IPS-18a (cell line): ENCODE data around the gene HOXB5.

ENCODE experiments used
- H3K27ac ChIP-seq: one replicate; pipeline ENCODE4 v1.5.1; 2013; ENCODE audit warnings: low read length
- H3K27me3 ChIP-seq: one replicate; pipeline ENCODE4 v1.6.1; 2013; ENCODE audit warnings: mild to moderate bottlenecking, low read length; ENCODE audit not compliant: control insufficient read depth, insufficient read depth
- H3K36me3 ChIP-seq: one replicate; pipeline ENCODE4 v1.6.1; 2013; ENCODE audit warnings: low read depth, low read length; ENCODE audit not compliant: control insufficient read depth
- H3K4me1 ChIP-seq: one replicate; pipeline ENCODE4 v1.6.1; 2013; ENCODE audit warnings: low read depth, low read length; ENCODE audit not compliant: control insufficient read depth
- H3K4me3 ChIP-seq: one replicate; pipeline ENCODE4 v1.5.1; 2013; ENCODE audit warnings: low read length
- H3K9ac ChIP-seq: one replicate; pipeline ENCODE4 v1.6.1; 2013; ENCODE audit warnings: mild to moderate bottlenecking, low read length, moderate library complexity
- H3K9me3 ChIP-seq: one replicate; pipeline ENCODE4 v1.6.1; 2013; ENCODE audit warnings: low read depth, low read length; ENCODE audit not compliant: control insufficient read depth

HOXB5 gene

DNA sequence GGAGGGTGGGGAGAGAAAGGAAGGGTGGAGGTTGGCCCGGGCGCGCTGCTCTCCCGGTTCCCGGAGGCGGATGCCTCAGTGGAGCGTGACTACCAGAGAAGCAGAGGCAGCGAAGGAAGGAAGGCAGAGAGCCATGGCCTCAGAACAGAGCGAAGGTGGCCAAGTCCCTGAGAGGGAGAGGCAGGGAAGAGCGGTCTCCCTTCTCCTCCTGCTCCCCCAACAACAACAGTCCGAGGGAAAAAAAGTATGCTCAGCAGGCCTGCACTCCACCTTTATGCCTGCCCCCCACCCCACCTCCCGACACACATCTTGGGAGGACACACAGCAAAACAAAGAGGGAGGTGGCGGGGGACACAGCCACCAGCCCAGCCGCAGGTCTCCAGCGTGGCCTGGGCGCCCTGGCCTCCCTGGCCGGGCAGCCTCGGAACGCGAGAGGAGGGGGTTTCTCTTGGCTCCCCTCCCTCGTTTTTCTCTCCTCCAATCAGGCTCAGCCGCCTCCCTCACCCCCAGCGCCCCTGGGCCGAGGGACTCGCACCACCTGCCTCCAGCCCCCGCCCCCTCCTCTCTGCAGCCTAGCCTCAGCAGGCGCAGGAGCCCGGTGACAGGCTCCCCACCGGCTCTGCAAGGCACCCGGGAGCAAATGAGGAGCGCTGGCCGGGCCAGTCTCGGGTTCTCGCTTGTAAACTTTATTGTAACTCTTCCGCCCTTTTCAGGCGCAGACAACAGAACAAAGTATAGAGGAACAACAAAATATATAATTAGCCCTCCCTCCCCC lies 18.3 kb upstream of the HOXB5 start:
- Histone ChIP-seq H3K9me3 (no peaks in the 10 kb centered on the region), H3K4me1 (peaks cover 3% of the 10 kb centered on the region), H3K27ac (no peak overlapping the region), H3K27me3 (peaks cover 100% of the 10 kb centered on the region), H3K4me3 (no peak overlapping the region), H3K9ac (no peak overlapping the region), H3K36me3 (no peaks in the 10 kb centered on the region)

DNA sequence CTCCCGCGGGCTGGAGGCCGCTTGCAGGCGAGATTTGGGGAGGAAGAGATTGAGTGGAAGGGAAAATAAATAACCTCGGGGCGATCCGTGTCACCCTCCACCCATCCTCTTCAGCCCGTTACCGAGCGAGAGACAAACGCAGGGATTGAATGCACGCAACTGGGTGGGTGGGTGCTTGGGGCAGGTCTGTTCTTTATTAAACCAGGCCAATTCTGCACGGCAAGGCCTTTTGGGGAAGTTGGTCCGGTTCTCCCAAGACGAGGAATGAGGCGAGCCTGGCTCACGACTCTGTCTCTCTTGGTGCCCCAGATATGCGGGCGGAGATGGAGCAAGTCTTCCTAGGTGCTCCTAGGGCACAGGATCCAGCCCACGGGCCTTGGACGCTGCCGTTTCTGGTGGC lies 17.6 kb upstream of the HOXB5 start:
- H3K4me3 ChIP-seq, result no peak overlapping the region
- H3K27me3 ChIP-seq, result peaks cover 100% of the 10 kb centered on the region
- H3K27ac ChIP-seq, result no peak overlapping the region
- H3K36me3 ChIP-seq, result no peaks in the 10 kb centered on the region
- H3K9ac ChIP-seq, result no peak overlapping the region
- H3K4me1 ChIP-seq, result peaks cover 3% of the 10 kb centered on the region
- no peaks in the 10 kb centered on the region for H3K9me3 ChIP-seq

- Histone ChIP-seq H3K4me3 (peak within 1 kb of the TSS; percentile 30), H3K9me3 (no peaks in the 10 kb centered on the region), H3K9ac (no peak within 1 kb of the TSS), H3K27me3 (peaks cover 100% of the 10 kb centered on the region), H3K36me3 (no peaks in the 10 kb centered on the region), H3K27ac (no peak within 1 kb of the TSS), H3K4me1 (peaks cover 3% of the 10 kb centered on the region)
Measured at GRCh38 chr17:48610282-48611211, 17.0 kb upstream of the HOXB5 start, which contains the start of gene HOXB7. Gene HOXB7 (minus strand): TSS chr17:48611017. CDS start chr17:48610918, 99 bp downstream.

- Histone ChIP-seq H3K27ac (no peak overlapping the region), H3K4me3 (no peak overlapping the region), H3K9ac (no peak overlapping the region), H3K27me3 (peaks cover 100% of the 10 kb centered on the region), H3K9me3 (no peaks in the 10 kb centered on the region), H3K36me3 (no peaks in the 10 kb centered on the region), H3K4me1 (peaks cover 3% of the 10 kb centered on the region)
Measured at GRCh38 chr17:48609759-48610281, 16.2 kb upstream of the HOXB5 start.

DNA sequence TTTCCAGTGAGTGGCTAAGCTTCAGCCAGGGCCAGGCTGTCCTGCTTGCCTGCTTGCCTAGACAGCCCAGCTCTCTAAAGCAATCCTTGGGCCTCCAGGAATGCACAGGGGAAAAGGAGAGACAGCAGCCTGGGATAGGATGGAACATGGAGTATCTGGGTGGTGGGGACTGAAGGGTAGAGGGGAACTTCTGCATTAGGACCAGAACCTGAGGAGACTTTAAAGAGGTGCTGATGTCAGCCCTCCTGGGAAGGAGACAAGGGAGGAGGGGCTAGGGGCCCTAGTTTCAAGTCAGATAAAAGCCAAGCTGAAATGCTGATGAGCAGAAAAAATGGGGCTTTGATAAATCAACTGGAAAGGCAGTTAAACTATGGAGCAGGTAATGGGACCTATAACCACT lies 15.5 kb upstream of the HOXB5 start:
- Histone ChIP-seq H3K9ac (no peak overlapping the region), H3K9me3 (no peaks in the 10 kb centered on the region), H3K27ac (no peak overlapping the region), H3K36me3 (no peaks in the 10 kb centered on the region), H3K4me3 (no peak overlapping the region), H3K4me1 (peaks cover 3% of the 10 kb centered on the region), H3K27me3 (peaks cover 100% of the 10 kb centered on the region)

GRCh38 chr17:48608494-48608834 lies 14.9 kb upstream of the HOXB5 start:
- peaks cover 3% of the 10 kb centered on the region for H3K4me1 ChIP-seq
- peaks cover 100% of the 10 kb centered on the region for H3K27me3 ChIP-seq
- H3K9ac ChIP-seq, result no peak overlapping the region
- no peak overlapping the region for H3K27ac ChIP-seq
- H3K9me3 ChIP-seq, result no peaks in the 10 kb centered on the region
- no peak overlapping the region for H3K4me3 ChIP-seq
- no peaks in the 10 kb centered on the region for H3K36me3 ChIP-seq

DNA sequence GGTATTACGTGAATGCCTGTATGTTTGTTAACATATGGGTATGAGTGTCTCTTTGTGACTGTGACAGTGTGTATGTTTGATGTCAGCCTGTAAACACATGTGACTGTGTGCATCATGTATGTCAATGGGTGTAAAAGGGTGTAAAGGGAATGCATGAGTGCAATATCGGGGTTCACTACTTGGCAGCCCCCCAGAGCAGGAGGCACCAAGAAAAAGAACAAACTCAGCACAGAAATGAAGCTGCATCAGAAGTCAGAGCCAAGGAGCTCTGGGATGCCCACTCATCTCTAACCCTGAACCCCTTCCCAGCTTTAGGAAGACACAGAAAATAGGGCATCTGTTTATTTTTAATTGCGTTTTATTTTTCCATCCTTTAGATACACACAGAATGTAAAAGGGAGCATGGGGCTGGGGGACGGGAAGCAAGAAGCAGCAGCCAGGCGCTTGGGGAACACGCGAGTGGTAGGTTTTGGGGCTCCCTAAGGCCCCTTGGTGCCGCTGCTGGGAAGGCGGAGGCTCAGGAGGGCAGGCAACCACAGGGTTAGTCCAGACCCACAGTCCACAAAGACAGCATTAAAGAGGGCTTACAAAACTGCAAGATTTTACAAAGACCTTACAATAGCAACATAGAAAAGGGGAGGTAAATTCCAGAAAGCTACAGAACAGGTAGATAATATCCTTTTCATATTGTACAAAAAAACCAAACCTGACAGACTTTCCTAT lies 13.5 kb upstream of the HOXB5 start:
- H3K9me3 ChIP-seq, result no peaks in the 10 kb centered on the region
- no peak overlapping the region for H3K27ac ChIP-seq
- H3K36me3 ChIP-seq, result no peaks in the 10 kb centered on the region
- H3K27me3 ChIP-seq, result peaks cover 100% of the 10 kb centered on the region
- peaks cover 3% of the 10 kb centered on the region for H3K4me1 ChIP-seq
- no peak overlapping the region for H3K9ac ChIP-seq
- no peak overlapping the region for H3K4me3 ChIP-seq

DNA sequence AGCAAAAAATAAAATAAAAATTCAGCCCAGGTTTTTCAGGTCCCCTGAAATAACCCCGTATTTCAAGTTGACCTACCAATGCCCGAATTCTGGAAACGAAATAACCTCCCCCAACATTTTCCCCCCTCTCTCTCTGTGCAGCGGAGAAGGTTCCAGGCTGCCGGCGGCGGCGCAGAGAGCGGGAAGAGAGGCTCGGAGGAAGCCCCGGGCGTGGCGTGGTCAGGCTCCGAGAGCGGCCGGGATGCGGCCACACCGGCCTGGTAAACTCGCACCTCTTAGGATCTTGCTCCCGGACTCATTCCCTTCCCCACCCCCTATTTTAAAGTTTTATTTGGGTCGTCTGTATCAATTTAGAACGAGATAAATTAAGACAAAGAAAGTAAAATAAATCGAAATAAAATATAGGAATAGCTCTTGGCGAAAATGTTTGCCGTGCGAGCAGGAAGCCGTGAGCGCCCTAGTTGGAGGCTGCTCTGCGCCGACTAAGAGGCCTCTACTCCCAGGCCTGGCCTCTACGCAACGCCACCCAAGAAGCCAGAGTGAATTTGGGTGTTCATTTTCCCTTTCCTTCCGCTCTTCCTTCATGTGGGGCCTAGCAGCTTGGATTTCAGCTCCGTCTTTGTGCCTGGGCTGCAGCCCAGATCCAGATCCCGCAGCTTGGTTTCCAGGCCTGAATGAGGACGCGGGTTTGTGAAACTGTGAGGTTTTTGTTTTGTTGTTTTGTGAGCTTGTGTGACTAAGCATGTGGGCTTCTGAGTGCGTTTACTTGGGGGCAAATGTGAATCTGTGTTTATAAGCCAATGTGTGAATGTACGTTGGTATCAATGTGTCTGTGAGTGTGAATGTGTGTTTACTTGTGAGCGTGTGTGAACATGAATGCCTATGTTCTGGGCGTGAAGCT lies 12.7 kb upstream of the HOXB5 start:
- no peak overlapping the region for H3K27ac ChIP-seq
- no peak overlapping the region for H3K9ac ChIP-seq
- H3K9me3 ChIP-seq, result no peaks in the 10 kb centered on the region
- no peak overlapping the region for H3K4me3 ChIP-seq
- peaks cover 3% of the 10 kb centered on the region for H3K4me1 ChIP-seq
- no peaks in the 10 kb centered on the region for H3K36me3 ChIP-seq
- H3K27me3 ChIP-seq, result peaks cover 100% of the 10 kb centered on the region

GRCh38 chr17:48605409-48605919 lies 11.9 kb upstream of the HOXB5 start:
- H3K4me3 ChIP-seq, result no peak overlapping the region
- H3K9me3 ChIP-seq, result peaks cover 2% of the 10 kb centered on the region
- no peak overlapping the region for H3K27ac ChIP-seq
- H3K9ac ChIP-seq, result no peak overlapping the region
- no peaks in the 10 kb centered on the region for H3K36me3 ChIP-seq
- peaks cover 100% of the 10 kb centered on the region for H3K27me3 ChIP-seq
- peaks cover under 1% of the 10 kb centered on the region for H3K4me1 ChIP-seq

GRCh38 chr17:48604770-48605329 lies 11.3 kb upstream of the HOXB5 start, which contains the start of gene HOXB6:
Gene HOXB6 (minus strand): TSS chr17:48604986. CDS start chr17:48598150, 6,836 bp downstream.
- Histone ChIP-seq H3K36me3 (no peaks in the 10 kb centered on the region), H3K27ac (no peak within 1 kb of the TSS), H3K27me3 (peaks cover 100% of the 10 kb centered on the region), H3K9me3 (peaks cover 2% of the 10 kb centered on the region), H3K4me3 (no peak within 1 kb of the TSS), H3K4me1 (no peaks in the 10 kb centered on the region), H3K9ac (no peak within 1 kb of the TSS)
